ENCODE data around the gene CARF.
"Not testable (repeated sequence)": the region's sequence is repeated elsewhere in the genome, so short reads cannot be mapped to it uniquely, and the experiment has no call there.

The CARF gene

DNA sequence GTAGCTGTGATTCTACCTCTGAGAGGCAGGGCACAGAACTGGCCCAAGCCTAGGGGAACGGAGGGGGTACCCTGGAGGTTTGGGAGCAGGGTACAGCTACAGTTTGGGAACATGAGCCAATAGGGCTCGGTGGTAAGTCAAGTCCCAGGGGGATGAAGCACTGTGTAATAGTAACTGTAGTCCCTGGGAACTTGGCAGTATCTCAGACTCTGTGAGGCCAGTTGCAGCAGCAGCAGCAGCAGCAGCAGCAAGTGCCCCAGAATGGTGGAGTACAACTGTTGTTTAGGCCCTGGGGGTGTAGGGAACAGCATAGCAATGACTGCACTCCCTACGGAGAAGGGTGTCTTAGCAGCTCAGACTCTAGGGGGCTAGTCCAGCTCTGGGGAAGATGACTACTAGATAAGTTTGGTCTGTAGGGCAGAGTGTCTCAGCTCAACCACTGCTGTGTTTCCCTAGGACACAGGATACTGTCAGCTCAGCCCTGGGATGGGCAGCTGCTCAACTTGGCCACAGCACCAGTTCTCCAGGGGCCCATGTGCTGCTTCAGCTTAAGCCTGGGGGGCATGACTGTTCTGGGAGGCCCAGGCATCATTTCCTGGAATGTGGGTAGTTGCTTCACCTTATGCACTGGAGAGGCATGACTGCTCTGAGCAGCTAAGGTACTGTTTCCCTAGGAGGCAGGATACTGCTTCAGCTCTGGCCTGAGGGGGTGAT, 20.5 kb downstream of the CARF start:
- H3K4me3 ChIP-seq (ENCODE audit: low read length): no peak overlapping the region
- DNase-seq (ENCODE audit: low read depth, low spot score): no peak

DNA sequence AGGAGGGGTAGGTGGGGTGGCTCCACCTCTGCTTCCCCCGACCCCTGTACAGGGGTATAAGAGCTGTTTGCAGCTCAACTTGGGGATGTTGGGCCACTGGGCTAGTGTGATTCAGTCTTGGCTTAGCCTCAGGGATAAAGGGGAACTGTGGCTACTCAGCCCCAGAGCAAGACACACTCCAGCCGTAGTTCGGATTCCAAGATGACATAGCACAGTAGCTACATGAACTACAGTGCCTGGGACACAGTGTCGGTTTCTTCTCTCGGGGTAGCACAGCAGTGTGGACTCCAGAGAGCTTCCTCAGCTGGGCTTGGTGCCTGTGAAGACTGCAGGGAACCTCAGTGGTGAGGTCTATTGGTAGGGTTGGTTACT, 21.1 kb downstream of the CARF start:
- H3K4me3 ChIP-seq (ENCODE audit: low read length): no peak overlapping the region
- no peak for DNase-seq (ENCODE audit: low read depth, low spot score)

DNA sequence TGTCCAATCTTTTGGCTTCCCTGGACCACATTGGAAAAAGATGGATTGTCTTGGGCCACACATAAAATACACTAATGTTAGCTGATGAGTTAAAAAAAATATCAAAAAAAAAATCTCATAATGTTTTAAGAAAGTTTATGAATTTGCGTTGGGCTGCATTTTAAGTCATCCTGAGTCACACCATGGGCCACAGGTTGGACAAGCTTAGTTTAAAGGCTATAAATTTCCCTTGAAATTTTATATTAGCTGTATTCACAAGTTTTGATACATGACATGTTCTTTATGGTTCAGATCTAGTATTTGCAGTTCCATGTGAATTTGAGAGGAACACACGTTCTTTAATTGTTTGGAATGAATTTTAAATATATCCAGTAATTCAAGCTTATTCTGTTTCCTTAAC, 21.9 kb downstream of the CARF start:
- no peak for DNase-seq (ENCODE audit: low read depth, low spot score)
- no peak overlapping the region for H3K4me3 ChIP-seq (ENCODE audit: low read length)

DNA sequence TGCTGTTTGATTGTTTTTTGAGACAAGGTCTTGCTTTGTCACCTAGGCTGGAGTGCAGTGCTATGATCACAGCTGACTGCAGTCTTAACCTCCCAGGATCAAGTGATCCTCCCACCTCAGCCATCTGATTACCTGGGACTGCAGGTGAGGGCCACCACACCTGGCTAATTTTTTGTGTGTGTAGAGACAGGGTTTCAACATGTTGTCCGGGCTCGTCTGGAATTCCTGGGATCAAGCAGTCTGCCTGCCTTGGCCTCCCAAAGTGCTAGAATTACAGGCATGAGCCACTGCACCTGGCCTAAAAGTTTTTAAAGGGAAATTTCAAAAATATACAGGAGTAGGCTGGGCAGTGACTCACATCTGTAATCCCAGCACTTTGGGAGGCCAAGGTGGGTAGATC, 22.4 kb downstream of the CARF start:
- no peak overlapping the region for H3K4me3 ChIP-seq (ENCODE audit: low read length)
- DNase-seq (ENCODE audit: low read depth, low spot score): no peak

DNA sequence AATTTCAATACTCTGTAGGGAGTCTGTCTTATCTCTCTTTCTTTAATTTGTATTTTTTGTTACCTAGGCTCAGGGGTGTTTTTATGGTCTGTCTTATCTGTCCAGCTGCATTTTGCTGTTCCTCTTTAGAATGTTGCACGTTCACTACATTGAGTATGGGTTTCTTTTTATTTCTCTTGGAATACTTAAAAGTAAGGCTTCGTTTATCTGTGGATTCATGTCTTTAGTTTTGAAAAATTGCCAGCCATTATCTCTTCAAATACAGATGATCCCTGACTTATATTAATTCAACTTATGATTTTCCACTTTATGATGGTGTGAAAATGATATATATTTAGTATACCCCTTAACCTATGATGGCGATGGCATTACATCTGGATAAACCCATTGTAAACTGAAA, 26.9 kb downstream of the CARF start:
- no peak overlapping the region for H3K4me3 ChIP-seq (ENCODE audit: low read length)
- DNase-seq (ENCODE audit: low read depth, low spot score): no peak

DNA sequence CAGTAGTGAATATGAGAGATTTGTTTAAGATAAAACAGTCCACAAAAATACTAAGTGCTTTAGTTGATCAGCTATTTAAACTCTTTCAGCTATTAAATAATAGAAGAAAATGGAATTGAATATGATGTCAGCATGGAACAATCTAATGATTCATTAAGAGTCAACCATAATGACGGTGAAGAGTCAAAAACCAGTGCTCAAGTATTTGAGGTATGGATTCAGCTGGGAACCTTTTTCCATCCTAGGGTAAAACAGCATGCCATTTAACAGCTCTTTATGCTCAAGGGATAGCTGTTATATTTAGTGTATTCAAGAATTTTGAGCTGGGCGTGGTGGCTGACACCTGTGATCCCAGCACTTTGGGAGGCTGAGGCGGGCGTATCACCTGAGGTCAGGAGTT, 29.7 kb downstream of the CARF start:
- DNase-seq (ENCODE audit: low read depth, low spot score): no peak
- H3K4me3 ChIP-seq (ENCODE audit: low read length): no peak overlapping the region

DNA sequence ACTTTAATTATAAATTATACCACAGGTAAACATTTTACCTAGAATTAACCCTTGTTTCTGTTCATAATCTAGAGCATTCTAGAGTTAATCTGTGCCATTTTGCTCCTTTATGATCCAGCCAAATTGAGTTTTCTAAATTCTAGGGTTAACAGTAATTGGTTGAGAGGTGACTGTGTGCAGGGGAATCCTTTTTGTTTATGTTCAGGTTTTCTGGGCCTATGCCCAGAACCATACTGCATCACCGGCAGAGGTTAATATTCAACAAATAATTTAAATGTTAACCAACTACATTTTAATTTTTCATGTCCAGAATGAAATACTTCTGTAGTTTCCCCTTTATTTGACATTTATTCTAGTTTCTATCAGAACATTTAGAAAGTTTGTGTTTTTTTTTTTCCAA, 32.3 kb downstream of the CARF start:
- DNase-seq (ENCODE audit: low read depth, low spot score): no peak

DNA sequence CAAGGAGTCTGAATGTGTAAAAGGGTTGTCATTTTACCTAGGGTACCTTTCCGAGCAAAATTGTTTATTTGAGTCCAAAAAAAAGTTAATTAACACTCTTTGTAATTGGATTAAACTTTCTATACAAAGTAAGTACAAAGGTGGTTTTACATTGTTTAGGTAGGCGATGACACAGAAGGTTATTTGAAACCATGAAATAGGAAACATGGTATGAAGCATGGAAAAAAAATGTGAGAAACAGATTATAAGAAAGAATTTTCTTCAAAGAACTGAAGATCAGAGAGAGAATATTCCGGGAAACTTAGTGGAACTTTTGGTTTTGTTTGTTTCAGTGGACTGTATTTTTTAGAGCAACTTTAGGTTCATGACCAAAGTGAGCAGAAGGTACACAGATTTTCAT, 32.7 kb downstream of the CARF start:
- H3K4me3 ChIP-seq (ENCODE audit: low read length): no peak overlapping the region
- no peak for DNase-seq (ENCODE audit: low read depth, low spot score)

More for the DNA sequence above, 32.3 kb downstream of the CARF start:
- no peak overlapping the region for H3K4me3 ChIP-seq (ENCODE audit: low read length)

DNA sequence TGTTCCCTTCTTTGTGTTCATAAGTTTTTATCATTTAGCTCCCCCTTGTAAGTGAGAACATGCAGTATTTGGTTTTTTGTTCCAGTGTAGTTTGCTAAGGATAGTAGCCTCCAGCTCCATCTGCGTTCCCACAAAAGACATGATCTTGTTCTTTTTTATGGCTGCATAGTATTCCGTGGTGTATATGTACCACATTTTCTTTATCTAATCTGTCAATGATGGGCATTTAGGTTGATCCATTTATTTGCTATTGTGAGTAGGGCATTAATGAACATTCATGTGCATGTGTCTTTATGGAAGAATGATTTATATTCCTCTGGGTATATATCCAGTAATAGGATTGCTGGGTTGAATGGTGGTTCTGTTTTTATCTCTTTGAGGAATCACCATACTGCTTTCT, 33.4 kb downstream of the CARF start:
- H3K4me3 ChIP-seq (ENCODE audit: low read length): no peak overlapping the region
- no peak for DNase-seq (ENCODE audit: low read depth, low spot score)

DNA sequence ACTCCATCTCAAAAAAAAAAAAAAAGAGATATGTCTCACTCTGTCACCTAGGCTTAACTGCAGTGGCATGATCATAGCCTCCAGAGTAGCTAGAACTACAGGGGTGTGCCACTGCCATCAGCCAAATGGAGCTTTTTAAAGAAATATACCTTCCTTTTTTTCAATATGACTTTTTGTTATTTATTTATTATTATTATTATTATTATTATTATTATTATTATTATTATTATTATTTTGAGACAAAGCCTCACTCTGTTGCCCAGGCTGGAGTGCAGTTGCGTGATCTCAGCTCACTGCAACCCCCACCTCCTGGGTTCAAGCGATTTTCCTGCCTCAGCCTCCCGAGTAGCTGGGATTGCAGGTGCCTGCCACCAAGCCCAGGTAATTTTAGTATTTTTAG, 37.3 kb downstream of the CARF start:
- not testable (repeated sequence) for H3K4me3 ChIP-seq (ENCODE audit: low read length); DNase-seq (ENCODE audit: low read depth, low spot score)

DNA sequence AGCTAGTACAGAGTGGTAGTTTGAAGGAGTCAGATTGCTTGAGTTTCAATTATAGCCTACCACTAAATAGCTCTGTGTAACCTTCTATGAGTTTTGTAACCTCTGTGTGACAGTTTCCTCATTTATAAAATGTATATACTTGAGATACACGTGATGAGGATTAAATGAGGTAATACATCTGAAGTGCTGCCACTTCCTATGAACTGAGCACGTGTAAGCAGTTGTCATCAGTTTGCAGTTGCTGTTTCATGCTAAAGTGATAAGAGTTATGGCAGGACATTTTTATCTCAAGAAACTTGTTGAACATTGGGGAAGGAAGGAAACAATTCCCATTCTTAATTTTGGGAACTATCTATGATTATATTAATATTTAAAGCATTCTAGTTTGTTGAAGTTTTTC, 38.5 kb downstream of the CARF start:
- DNase-seq (ENCODE audit: low read depth, low spot score): peak; percentile 33
- no peak overlapping the region for H3K4me3 ChIP-seq (ENCODE audit: low read length)

DNA sequence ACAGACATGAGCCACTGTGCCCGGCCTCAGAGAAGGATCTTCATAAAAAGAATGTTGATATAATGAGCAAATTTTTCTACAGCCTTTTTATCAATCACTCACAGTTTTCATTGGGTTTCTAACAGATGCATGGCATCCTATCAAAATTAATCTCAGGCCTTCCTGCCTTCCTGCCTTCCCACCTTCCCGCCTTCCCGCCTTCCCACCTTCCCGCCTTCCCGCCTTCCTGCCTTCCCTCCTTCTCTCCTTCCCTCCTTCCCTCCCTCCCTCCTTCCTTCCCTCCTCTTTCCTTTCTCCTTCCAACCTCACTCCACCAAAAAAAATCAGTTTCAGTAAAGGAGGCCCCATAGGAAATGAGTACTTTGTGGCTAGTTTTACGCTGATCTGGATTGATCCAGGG, 48.4 kb downstream of the CARF start:
- no peak for DNase-seq (ENCODE audit: low read depth, low spot score)
- no peak overlapping the region for H3K4me3 ChIP-seq (ENCODE audit: low read length)

DNA sequence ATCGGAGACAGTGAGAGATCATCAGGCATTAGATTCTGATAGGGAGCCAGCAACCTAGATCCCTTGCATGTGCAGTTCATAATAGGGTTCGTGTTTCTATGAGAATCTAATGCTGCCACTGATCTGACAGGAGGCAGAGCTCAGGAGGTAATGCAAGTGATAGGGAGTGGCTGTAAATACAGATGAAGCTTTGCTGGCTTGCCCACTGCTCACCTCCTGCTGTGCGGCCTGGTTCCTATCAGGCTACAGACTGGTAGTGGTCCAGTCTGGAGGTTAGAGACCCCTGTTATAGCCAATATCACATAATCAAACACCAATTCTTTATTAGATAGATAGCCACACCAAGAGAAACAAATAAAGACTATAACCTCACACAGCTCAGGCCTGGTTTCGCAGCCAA, 51.6 kb downstream of the CARF start:
- no peak overlapping the region for H3K4me3 ChIP-seq (ENCODE audit: low read length)
- no peak for DNase-seq (ENCODE audit: low read depth, low spot score)

DNA sequence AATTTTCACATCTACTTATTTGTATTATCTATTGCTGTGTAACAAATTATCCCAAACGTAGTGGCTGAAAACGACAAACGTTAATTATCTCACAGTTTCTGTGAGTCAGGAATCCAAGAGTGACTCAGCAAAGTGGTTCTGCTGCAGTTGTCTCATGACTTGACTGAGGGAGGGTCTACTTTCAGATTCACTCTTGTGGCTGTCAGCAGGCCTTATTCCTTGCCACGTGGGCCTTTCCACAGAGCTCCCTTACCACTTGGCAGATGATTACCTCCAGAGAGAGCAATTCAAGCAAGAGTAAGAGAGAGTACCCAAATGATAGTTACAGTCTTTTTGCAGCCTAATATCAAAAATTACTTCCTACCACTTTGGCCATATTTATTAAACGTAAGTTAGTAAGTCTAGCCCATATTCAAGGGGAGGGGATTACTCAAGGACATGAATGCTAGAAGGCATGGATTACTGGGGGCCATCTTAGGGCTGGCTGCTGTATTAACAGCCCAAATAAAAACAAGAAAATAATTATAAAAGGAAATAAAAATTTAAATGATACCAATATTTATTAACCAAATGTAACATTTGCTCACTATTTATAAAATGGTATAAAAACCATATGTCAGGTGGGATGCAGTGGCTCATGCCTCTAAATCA, 53.9 kb downstream of the CARF start:
- DNase-seq (ENCODE audit: low read depth, low spot score): peak; percentile 19
- no peak overlapping the region for H3K4me3 ChIP-seq (ENCODE audit: low read length)

DNA sequence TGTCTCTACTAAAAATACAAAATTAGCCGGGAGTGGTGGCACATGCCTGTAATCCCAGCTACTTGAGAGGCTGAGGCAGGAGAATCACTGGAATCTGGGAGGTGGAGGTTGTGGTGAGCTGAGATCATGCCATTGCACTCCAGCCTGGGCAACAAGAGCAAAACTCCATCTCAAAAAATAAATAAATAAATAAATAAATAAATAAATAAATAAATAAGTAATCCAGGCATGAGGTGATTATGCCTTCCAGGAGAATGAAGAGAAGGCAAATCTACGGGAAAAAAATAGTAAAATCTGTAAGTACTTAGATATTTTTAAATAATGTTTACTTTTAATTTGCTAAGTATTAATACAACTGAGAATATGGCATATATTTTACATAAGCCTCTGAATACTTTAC, 57.3 kb downstream of the CARF start:
- DNase-seq (ENCODE audit: low read depth, low spot score); H3K4me3 ChIP-seq (ENCODE audit: low read length): not testable (repeated sequence)

DNA sequence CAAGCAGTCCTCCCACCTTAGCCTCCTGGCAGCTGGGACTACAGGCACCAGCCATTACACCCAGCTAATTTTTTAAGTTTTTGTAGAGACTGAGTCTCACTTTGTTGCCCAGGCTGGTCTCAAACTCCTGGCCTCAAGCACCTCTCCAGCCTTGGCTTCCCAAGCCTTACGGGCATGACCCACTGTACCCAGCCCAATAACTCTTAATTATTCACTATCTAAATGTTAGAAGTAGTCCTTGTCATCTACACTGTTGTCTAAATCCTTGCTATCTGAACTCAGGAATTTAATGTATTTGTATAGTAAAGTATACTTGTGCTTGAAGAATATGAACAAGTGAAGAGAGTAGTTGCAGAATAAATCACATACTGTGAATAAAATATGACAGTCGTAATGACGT, 64.7 kb downstream of the CARF start:
- DNase-seq (ENCODE audit: low read depth, low spot score): no peak
- no peak overlapping the region for H3K4me3 ChIP-seq (ENCODE audit: low read length)

DNA sequence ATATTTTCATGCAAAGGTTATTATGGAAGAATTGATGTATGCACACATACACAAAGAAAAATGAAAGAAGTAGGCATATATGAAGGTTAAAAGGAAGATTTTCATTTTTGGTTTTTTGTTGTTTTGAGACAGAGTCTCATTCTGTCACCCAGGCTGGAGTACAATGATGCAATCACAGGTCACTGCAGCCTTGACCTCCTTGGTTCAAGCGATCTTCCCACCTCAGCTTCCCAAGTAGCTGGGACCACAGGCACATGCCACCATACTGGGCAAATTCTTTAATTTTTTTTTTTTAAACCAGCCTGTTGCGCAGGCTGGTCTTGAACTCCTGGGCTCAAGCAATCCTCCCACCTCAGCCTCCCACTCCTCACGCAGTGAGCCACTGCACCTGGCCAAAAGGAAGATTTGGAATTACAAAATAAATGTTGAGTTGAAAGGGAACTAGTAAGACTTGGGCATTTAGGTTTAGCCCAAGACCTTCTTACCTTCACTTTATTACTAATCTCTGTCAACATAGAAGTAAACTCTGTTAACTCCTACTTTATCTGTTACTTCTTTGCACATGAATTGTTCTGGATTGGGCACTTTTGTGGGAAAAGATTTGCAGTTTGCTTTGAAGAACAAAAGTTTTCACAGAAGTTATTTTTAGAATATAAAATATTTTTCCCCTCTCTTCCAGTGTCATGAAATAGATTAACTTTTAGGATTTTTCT, 70.9 kb downstream of the CARF start:
- no peak for DNase-seq (ENCODE audit: low read depth, low spot score)
- no peak overlapping the region for H3K4me3 ChIP-seq (ENCODE audit: low read length)

DNA sequence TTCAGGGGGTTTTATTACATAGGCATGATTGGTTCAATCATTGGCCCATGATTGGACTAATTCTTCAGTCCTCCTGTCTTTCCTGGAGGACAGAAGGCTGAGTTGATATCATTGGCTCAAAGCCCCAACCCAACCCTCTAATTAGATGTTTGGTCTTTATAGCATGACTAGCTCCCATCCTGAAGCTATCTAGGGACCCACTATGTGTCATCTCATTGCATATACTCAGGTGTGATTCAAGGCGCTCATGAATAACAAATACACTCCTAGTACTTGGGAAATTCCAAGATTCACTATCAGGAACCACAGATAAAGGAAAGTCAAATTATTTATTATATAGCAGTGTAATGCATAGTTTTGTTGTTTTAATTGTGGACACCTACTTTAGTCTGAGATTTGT, 77.7 kb downstream of the CARF start:
- no peak for DNase-seq (ENCODE audit: low read depth, low spot score)
- no peak overlapping the region for H3K4me3 ChIP-seq (ENCODE audit: low read length)

DNA sequence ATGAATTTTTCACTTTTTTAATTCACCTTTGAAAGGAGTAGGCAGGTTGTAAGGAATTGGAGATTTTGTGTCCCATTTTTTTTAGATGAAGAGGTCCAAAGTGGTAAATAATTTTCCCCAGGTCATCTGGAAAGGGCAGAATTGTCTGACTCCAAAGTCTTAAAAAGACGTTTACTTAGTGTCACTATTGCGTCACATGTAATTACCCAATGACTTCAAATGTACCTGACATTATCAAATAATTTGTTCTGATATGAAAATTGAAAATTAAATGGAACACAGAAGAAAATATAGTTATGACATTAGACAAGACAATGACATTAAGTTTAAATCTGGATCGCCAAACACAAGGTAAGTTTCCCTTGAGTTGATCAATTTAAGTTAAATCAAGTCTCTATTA, 78.4 kb downstream of the CARF start:
- no peak overlapping the region for H3K4me3 ChIP-seq (ENCODE audit: low read length)
- no peak for DNase-seq (ENCODE audit: low read depth, low spot score)

DNA sequence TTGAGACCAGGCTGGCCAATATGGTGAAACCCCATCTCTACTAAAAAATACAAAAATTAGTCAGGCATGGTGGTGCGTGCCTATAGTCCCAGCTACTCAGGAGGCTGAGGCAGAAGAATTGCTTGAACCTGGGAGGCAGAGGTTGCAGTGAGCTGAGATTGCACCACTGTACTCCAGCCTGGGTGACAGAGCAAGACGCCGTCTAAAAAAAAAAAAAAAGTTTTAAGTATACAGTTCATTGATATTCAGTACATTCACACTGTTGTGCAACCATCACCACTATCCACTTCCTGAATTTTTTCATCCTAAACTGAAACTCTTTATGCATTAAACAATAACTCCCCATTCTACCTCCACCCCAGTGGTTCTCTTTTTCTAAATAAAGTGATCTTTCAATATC, 85.0 kb downstream of the CARF start:
- H3K4me3 ChIP-seq (ENCODE audit: low read length); DNase-seq (ENCODE audit: low read depth, low spot score): not testable (repeated sequence)
